GM12873 (cell line): ENCODE measurements around the gene SESTD1.

Source experiments
- TF ChIP-seq, protein P1 (sequence below): IDR thresholded peaks from 2 replicates; pipeline ENCODE4 v1.5.1; 2012; ENCODE audit warnings: low read depth, mild to moderate bottlenecking, moderate library complexity, low read length, control low read depth; ENCODE audit not compliant: insufficient read depth; ENCODE audit errors: missing control alignments

The SESTD1 gene

GRCh38 chr2:179172894-179173293, 91.7 kb downstream of the SESTD1 start:
- TF ChIP-seq, protein P1, sequence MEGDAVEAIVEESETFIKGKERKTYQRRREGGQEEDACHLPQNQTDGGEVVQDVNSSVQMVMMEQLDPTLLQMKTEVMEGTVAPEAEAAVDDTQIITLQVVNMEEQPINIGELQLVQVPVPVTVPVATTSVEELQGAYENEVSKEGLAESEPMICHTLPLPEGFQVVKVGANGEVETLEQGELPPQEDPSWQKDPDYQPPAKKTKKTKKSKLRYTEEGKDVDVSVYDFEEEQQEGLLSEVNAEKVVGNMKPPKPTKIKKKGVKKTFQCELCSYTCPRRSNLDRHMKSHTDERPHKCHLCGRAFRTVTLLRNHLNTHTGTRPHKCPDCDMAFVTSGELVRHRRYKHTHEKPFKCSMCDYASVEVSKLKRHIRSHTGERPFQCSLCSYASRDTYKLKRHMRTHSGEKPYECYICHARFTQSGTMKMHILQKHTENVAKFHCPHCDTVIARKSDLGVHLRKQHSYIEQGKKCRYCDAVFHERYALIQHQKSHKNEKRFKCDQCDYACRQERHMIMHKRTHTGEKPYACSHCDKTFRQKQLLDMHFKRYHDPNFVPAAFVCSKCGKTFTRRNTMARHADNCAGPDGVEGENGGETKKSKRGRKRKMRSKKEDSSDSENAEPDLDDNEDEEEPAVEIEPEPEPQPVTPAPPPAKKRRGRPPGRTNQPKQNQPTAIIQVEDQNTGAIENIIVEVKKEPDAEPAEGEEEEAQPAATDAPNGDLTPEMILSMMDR = no peak

DNA sequence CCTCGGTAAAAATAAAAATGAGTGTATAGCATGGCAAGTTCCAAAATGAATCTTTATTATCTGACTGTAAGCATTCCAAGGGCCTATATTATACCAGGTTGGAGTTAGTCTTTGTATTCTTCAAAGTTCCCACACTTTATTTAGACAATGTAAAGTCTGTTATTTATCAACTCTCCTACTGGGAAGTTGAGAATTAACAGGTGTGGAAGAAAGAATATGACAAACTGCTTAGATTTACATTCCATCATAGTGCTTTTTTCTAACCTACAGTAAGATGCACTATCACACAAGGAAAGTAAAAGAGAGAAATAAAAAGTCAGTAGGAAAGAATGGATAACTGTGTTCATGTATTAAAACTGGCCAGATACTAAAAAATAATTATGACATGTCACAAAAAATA, 93.3 kb downstream of the SESTD1 start:
- TF ChIP-seq, protein P1 = no peak

DNA sequence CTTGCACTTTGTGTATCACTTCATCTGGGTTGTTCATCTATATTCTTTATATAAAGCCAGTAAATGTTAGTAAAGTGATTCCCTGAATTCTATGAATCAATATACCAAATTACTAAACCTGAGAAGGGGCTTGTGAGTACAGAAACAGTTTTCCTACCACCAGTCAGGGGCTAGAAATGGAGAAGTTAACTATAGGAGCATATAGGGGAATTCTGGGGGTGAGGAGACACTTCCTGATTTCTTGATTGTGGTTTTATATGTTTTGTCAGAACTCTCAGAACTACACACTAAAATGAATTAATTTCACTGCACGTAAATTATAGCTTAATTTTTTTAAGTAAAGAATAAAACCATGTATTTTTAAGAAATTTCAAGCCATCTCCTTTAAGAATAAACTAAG, 93.7 kb downstream of the SESTD1 start:
- TF ChIP-seq, protein P1 = no peak

DNA sequence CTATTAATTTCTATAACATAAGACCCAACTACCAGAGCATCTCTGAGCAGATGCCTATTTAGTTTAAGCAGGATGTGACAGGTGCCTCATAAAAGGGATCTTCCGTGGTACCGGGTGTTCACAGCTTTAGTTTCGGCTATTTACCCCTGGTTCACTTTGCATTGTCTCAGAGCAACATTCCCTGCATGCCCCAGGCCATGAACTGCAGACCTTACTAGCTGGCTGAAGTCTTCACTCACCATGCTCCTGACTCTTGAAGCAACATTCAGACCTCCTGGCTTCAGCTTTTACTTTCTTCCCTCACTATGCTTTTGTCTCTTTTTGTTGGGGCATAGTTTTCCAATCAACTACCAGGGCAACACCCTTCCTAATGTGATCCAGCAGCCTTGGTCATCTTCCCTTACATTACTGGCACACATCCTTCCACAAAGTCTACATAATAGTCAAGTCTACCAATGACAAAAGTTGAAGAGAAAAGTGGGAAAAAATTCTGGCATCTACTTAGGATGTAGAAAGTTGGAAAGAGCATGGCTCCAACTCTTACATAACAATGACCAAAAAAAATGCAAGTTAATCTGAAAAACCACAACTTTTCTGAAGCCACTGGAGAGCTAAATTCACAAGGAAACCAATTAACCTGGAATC, 99.2 kb downstream of the SESTD1 start:
- TF ChIP-seq, protein P1 = no peak

DNA sequence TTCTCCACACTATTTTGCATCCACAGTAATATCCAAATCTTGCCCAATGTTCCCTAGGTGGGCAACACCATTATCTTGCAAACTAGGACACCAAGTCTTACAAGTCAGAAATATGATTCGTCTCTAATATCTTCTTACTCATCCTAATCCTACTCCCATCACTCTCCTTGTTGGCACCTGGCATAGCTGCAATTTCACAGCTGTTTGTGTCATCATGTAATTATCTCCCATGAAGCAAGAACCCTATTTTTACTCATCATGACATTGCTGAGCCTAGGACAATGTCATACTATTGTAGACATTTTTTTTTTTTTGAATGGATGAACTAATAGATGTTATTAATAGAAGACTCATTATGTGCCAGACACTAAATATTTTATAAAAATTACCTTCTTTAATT, 123.4 kb downstream of the SESTD1 start:
- TF ChIP-seq, protein P1 = no peak

GRCh38 chr2:179140571-179140970, 124.1 kb downstream of the SESTD1 start:
- TF ChIP-seq, protein P1 = no peak

GRCh38 chr2:179139506-179139905, 125.1 kb downstream of the SESTD1 start:
- TF ChIP-seq, protein P1 = no peak
